Fibroblast of lung (primary cell): Measurements from ENCODE around the gene TARBP1. TPM values are rescaled to one million over a fixed set of nuclear protein-coding genes. Genes with fewer than 3 reads are reported as not detected.

Source experiments
- DNase-seq, 2 donors: peaks; one replicate each; pipeline versions ENCODE4 v3.0.0 to v3.0.0-alpha.2; 2010; ENCODE audit warnings: low read depth in 2 of 2
- H2AFZ ChIP-seq: 2 replicates; pipeline ENCODE4 v1.5.1; 2012; ENCODE audit warnings: low read length, control low read depth, inconsistent platforms
- H3K27ac ChIP-seq: 2 replicates; pipeline ENCODE4 v1.5.1; 2011; ENCODE audit warnings: low read length, control low read depth; ENCODE audit not compliant: insufficient read depth
- H3K27me3 ChIP-seq: 2 replicates; pipeline ENCODE4 v1.5.1; 2011; ENCODE audit warnings: mild to moderate bottlenecking, low read length; ENCODE audit not compliant: control insufficient read depth, insufficient read depth
- H3K36me3 ChIP-seq: 2 replicates; pipeline ENCODE4 v1.5.1; 2011; ENCODE audit warnings: low read length; ENCODE audit not compliant: control insufficient read depth, insufficient read depth
- H3K4me1 ChIP-seq: 2 replicates; pipeline ENCODE4 v1.5.1; 2011; ENCODE audit warnings: low read length; ENCODE audit not compliant: control insufficient read depth, insufficient read depth; ENCODE audit errors: extremely low read depth
- H3K4me2 ChIP-seq: 2 replicates; pipeline ENCODE4 v1.5.1; 2011; ENCODE audit warnings: low read length, control low read depth; ENCODE audit not compliant: insufficient read depth; ENCODE audit errors: extremely low read depth
- H3K4me3 ChIP-seq, 4 experiments: fragments of 200-600 bp in 1 of 4; sonication (generic) in 1 of 4; replicated peaks in 1 of 4; 2 replicates each; pipeline ENCODE4 v1.5.1; 2011 to 2016; ENCODE audit warnings: low read length in 4 of 4, low read depth in 3 of 4, mild to moderate bottlenecking in 3 of 4, control low read depth in 2 of 4, inconsistent platforms in 1 of 4, mixed read lengths in 1 of 4; ENCODE audit not compliant: insufficient read depth in 1 of 4; ENCODE audit errors: control extremely low read depth in 1 of 4
- H3K79me2 ChIP-seq: 2 replicates; pipeline ENCODE4 v1.5.1; 2012; ENCODE audit warnings: mild to moderate bottlenecking, low read length, inconsistent platforms; ENCODE audit not compliant: control insufficient read depth, insufficient read depth
- H3K9ac ChIP-seq: 2 replicates; pipeline ENCODE4 v1.5.1; 2011; ENCODE audit warnings: mild to moderate bottlenecking, low read length, control low read depth; ENCODE audit not compliant: insufficient read depth
- H3K9me3 ChIP-seq: 2 replicates; pipeline ENCODE4 v1.5.1; 2012; ENCODE audit warnings: low read depth, low read length; ENCODE audit not compliant: control insufficient read depth, insufficient read depth
- H4K20me1 ChIP-seq: 2 replicates; pipeline ENCODE4 v1.5.1; 2011; ENCODE audit warnings: low read length; ENCODE audit not compliant: control insufficient read depth, insufficient read depth; ENCODE audit errors: extremely low read depth
- EZH2 ChIP-seq: IDR thresholded peaks from 2 replicates; pipeline ENCODE4 v1.5.1; 2012; ENCODE audit warnings: low read length, control low read depth, mild to moderate bottlenecking; ENCODE audit errors: missing control alignments
- polyA plus RNA-seq, 2 donors: library from polyadenylated mRNA; depleted of rRNA in 1 of 2; stranded (reverse) in 1 of 2; unstranded in 1 of 2; fragments of >200 nt; gene quantifications; 2 replicates each; pipeline ENCODE4 v1.2.1, GENCODE V29; 2011 to 2012; ENCODE audit warnings: missing spikeins in 1 of 2
- total RNA-seq: library from RNA; depleted of rRNA; stranded (reverse); fragments of >200 nt; gene quantifications from 2 replicates; pipeline ENCODE4 v1.2.1, GENCODE V29; 2014
- TF ChIP-seq, protein P1 (sequence below), 2 donors: IDR thresholded peaks in 1 of 2; conservative IDR thresholded peaks in 1 of 2; 1 replicate in 1 of 2; 2 replicates in 1 of 2; pipeline ENCODE4 v1.5.1; 2011 to 2012; ENCODE audit warnings: low read length in 2 of 2, control low read depth in 1 of 2, inconsistent platforms in 1 of 2, low read depth in 1 of 2, mild to moderate bottlenecking in 1 of 2

Gene TARBP1
- total and polyA plus RNA-seq, 2 donors (not counting 1 experiment from before 2014, with no cell fraction given) = 11.6 to 20.6 TPM

- Histone ChIP-seq H3K36me3 (no peaks in the 10 kb centered on the region), H3K9ac (no peak overlapping the region), H3K27ac (no peak overlapping the region), H3K79me2 (no peaks in the 10 kb centered on the region), H3K4me2 (no peak overlapping the region), H3K4me1 (peaks cover 17% of the 10 kb centered on the region), H3K4me3 (no peak overlapping the region), H3K9me3 (no peaks in the 10 kb centered on the region), H2AFZ (no peak overlapping the region), H3K27me3 (no peaks in the 10 kb centered on the region), H4K20me1 (no peaks in the 10 kb centered on the region)
- TF ChIP-seq, protein P1, sequence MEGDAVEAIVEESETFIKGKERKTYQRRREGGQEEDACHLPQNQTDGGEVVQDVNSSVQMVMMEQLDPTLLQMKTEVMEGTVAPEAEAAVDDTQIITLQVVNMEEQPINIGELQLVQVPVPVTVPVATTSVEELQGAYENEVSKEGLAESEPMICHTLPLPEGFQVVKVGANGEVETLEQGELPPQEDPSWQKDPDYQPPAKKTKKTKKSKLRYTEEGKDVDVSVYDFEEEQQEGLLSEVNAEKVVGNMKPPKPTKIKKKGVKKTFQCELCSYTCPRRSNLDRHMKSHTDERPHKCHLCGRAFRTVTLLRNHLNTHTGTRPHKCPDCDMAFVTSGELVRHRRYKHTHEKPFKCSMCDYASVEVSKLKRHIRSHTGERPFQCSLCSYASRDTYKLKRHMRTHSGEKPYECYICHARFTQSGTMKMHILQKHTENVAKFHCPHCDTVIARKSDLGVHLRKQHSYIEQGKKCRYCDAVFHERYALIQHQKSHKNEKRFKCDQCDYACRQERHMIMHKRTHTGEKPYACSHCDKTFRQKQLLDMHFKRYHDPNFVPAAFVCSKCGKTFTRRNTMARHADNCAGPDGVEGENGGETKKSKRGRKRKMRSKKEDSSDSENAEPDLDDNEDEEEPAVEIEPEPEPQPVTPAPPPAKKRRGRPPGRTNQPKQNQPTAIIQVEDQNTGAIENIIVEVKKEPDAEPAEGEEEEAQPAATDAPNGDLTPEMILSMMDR (conservative IDR thresholded peaks at IDR 0.05 in 1 of 2, IDR thresholded peaks at IDR 0.05 in 1 of 2; ENCODE audit: low read depth in 1 of 2, low read length in 2 of 2) = no peak
- no peak for TF ChIP-seq EZH2
- no peak for DNase-seq
Observed at GRCh38 chr1:234527346-234527745, 48.4 kb upstream of the TARBP1 start.

DNA sequence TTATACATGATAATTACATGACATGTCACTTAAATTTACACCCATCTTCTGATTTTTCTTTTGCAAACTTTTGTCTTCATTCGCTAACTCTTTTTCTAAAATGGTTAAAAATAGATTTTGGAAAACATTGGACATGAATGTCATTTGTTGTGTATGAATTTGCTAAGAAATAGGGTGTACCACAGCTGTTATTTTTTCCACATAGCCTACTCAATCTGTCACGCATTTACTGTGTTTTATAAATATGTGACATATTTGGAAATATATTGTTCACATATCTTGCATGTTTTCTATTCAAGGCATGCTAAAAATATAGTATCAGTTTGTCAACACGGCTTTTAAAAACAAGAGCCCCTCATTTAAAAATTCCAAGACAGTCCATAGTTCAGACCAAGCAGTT, 47.9 kb upstream of the TARBP1 start:
- no peak overlapping the region for H3K4me2 ChIP-seq
- no peak overlapping the region for H3K27ac ChIP-seq
- H3K9me3 ChIP-seq = no peaks in the 10 kb centered on the region
- DNase-seq = no peak
- peaks cover 14% of the 10 kb centered on the region for H3K4me1 ChIP-seq
- no peaks in the 10 kb centered on the region for H3K27me3 ChIP-seq
- H4K20me1 ChIP-seq = no peaks in the 10 kb centered on the region
- H3K4me3 ChIP-seq = no peak overlapping the region
- H3K36me3 ChIP-seq = no peaks in the 10 kb centered on the region
- TF ChIP-seq EZH2 = no peak
- TF ChIP-seq, protein P1 (conservative IDR thresholded peaks at IDR 0.05 in 1 of 2, IDR thresholded peaks at IDR 0.05 in 1 of 2; ENCODE audit: low read depth in 1 of 2, low read length in 2 of 2) = no peak
- no peak overlapping the region for H3K9ac ChIP-seq
- H2AFZ ChIP-seq = no peak overlapping the region
- no peaks in the 10 kb centered on the region for H3K79me2 ChIP-seq

- no peaks in the 10 kb centered on the region for H3K9me3 ChIP-seq
- no peak overlapping the region for H3K9ac ChIP-seq
- no peak overlapping the region for H3K4me3 ChIP-seq
- H3K36me3 ChIP-seq = no peaks in the 10 kb centered on the region
- no peak overlapping the region for H3K4me2 ChIP-seq
- H3K27me3 ChIP-seq = no peaks in the 10 kb centered on the region
- TF ChIP-seq EZH2 = no peak
- TF ChIP-seq, protein P1 (conservative IDR thresholded peaks at IDR 0.05 in 1 of 2, IDR thresholded peaks at IDR 0.05 in 1 of 2; ENCODE audit: low read depth in 1 of 2, low read length in 2 of 2) = no peak
- no peak for DNase-seq
- peaks cover 6% of the 10 kb centered on the region for H3K4me1 ChIP-seq
- H3K79me2 ChIP-seq = no peaks in the 10 kb centered on the region
- no peaks in the 10 kb centered on the region for H4K20me1 ChIP-seq
- H2AFZ ChIP-seq = no peak overlapping the region
- no peak overlapping the region for H3K27ac ChIP-seq
Observed at GRCh38 chr1:234525099-234525799, 46.3 kb upstream of the TARBP1 start.
